Adipose tissue (tissue), 3 donors: ENCODE results near the gene DCP1B. TPM values are rescaled to one million over a fixed set of nuclear protein-coding genes. Genes with fewer than 3 reads are reported as not detected.

ENCODE experiments used
- H3K27ac ChIP-seq: one replicate; pipeline ENCODE4 v1.5.1; 2013; ENCODE audit warnings: low read depth, low read length
- WGBS, 3 donors: extraction: QIAGEN DNeasy Blood & Tissue Kit; methylation state at CpG; one replicate each; pipeline ENCODE4 v1.1.7; 2013; 5-methylcytosine and 5-hydroxymethylcytosine counted together
- polyA plus RNA-seq, 3 donors: library from polyadenylated mRNA; stranded (reverse); fragments of 200-250 nt; gene quantifications; one replicate each; pipeline ENCODE4 v1.2.3, GENCODE V29; 2013
- donor health status: healthy with polysubstance abuse.
- donor health status: Bipolar disorder and iron deficiency.
- donor health status: healthy.

DCP1B gene
- polyA plus RNA-seq, 3 donors = 4.9 to 8.0 (median 5.8) TPM

GRCh38 chr12:1928439-1929121, 75.7 kb downstream of the DCP1B start:
- 80 to 85% (median 82%) methylated on average over 22 of the region's 22 CpGs for WGBS, 3 donors
- no peak overlapping the region for H3K27ac ChIP-seq

DNA sequence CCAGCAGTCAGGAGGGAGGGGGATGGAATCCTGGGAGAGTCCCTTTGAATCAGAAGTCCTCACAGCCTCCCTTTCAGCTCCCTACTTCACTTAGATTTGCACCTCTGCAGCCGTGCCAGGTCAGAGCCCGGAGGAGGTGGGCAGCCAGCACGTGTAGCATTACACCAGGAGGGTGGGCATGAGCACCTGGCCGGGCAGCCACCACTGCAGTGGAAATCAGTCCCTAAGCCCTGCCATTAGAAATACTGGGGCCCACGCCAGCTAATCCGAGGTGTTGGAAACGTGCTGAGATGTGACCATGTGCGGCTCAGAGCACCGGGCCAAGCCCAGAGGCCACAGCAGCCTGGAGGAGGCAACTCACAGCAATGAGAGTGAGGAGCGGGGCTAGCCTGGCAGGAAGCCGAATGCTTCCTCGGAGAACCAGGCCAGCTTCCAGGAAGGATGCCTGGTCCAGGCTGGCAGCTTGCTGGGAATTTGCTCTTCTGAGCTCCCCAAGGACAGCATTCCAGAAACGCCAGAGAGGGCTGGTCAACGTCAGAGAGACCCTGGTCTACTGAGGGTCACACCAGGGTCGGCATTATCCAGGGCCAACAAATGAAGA, 76.4 kb downstream of the DCP1B start:
- H3K27ac ChIP-seq = no peak overlapping the region

GRCh38 chr12:1927051-1927680, 77.1 kb downstream of the DCP1B start:
- WGBS, 3 donors = 86 to 96% (median 95%) methylated on average over 11 of the region's 11 CpGs
- no peak overlapping the region for H3K27ac ChIP-seq

More for the DNA sequence above, 76.4 kb downstream of the DCP1B start:
- WGBS, 3 donors = 59 to 70% (median 66%) methylated on average over 15 of the region's 15 CpGs

DNA sequence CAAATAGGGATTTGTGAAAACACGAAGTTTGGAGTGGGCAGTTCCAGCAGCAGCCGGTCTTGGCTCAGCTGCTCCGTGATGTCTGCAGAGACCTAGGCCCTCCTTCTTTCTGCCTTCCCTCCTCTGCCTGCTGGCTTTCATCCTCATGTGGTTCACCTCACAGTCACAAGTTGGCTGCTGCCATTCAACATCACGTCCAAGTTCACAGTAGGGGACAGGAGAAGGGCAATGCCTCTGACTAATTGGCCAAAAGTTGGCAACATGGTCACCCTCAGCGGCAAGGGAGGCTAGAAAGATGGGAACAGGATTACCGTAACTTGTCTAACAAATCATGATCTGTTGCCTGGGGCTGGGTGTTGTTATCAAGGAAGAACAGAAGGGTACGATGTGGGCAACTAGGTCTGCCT, 78.0 kb downstream of the DCP1B start:
- 71 to 85% (median 84%) methylated on average over 7 of the region's 7 CpGs for WGBS, 3 donors
- no peak overlapping the region for H3K27ac ChIP-seq

DNA sequence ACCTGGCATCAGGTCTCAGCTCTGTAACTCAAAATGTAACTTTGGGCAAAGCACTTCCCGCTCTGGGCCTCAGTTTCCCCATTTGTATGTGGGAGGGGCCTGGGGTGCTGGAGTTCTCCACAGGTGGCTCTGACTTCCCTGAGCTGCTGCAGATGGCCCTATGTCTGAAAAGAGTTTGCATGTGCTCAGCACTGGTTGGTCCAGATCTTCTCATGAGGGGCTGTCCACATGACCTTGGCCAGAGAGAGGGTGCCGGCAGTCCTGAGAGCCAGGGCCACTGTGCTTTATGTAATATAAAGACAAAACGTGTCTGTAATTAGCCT, 78.6 kb downstream of the DCP1B start:
- no peak overlapping the region for H3K27ac ChIP-seq
- 54 to 77% (median 71%) methylated on average over 3 of the region's 3 CpGs for WGBS, 3 donors

- WGBS, 3 donors = 64 to 71% (median 69%) methylated on average over 7 of the region's 7 CpGs
These were observed 79.1 kb downstream of the DCP1B start for GRCh38 chr12:1924996-1925683.

DNA sequence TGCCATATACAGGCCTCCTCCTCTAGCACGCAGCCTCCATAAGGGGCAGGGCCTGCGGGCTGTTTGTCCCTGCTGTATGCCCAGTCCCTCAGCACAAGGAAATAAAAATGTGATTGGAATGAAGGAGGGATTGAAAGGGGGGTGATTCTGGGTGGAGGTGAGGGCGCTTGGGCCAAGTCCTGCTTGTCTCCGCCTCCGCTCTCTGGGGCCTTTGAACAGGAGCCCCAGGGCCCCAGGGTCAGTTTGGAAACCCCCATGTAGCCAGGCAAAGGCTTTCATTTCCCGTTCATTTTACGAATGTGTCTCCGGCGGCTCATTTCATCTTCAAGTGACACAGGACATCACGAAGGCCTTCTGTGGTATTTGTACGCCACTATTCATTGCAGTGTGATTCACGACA, 81.3 kb downstream of the DCP1B start:
- H3K27ac ChIP-seq = no peak overlapping the region
- WGBS, 3 donors = 91 to 96% (median 93%) methylated on average over 12 of the region's 12 CpGs

More at GRCh38 chr12:1924996-1925683, 79.1 kb downstream of the DCP1B start:
- H3K27ac ChIP-seq = no peak overlapping the region

DNA sequence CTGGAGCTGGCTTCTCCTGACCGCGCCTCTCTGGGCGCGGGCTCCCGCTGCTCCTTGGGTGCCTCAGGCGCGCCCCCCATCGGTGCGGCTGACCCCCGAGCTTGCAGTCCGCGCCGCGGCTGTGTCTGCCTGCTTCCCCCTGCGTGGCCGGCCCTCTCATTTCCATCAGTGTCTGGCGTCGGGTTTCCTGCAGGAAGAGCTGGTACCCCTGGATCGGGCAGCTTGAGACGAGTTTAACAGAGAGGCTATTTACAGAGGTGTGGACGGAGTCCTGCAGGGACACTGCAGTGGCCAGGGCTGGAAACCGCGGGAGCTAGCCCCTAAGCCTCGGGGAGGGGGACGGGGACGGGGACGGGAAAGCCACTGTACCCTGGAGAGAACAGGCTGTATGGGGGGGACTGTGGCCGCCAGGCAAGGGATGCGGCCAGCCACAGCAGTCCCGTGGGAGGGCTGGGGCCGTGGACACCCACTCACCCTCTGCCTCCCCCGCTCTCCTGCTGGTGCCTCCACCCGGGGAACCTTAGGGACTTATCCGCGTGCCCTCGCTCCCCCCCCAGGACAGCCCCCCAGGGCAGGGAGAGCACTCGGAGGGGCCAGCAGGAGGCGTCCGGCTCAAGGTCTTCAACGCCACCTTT, 82.1 kb downstream of the DCP1B start:
- WGBS, 3 donors = 65 to 84% (median 81%) methylated on average over 38 to 40 of the region's 40 CpGs

GRCh38 chr12:1920971-1921370, 83.3 kb downstream of the DCP1B start:
- H3K27ac ChIP-seq = no peak overlapping the region
- WGBS, 3 donors = 42 to 87% (median 54%) methylated on average over 16 to 17 of the region's 17 CpGs

More for the DNA sequence above, 82.1 kb downstream of the DCP1B start:
- H3K27ac ChIP-seq = no peak overlapping the region

DNA sequence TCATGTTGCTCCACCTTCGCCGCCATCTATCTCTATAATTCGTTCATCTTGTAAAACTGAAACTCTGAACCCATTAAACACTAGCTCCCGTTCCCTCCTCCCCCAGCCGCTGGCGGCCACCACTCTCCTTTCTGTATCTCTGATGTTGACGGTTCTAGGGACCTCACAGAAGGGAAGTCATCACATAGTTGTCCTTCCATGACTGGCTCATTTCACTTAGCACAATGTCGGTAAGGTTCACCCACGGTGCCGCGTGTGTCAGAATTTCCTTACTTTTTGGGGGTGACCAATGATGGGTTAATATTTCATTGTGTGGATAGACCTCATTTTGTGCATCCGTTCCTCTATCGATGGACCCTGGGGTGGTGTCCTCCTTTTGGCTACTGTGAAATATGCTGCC, 83.8 kb downstream of the DCP1B start:
- WGBS, 3 donors = 92 to 94% (median 92%) methylated on average over 13 of the region's 13 CpGs
- H3K27ac ChIP-seq = no peak overlapping the region

- H3K27ac ChIP-seq = no peak overlapping the region
- WGBS, 3 donors = 89 to 95% (median 93%) methylated on average over 3 of the region's 3 CpGs
These were observed 84.5 kb downstream of the DCP1B start for GRCh38 chr12:1919763-1920162.

- H3K27ac ChIP-seq = no peak overlapping the region
- 85 to 94% (median 90%) methylated on average over 5 of the region's 5 CpGs for WGBS, 3 donors
These were observed 85.0 kb downstream of the DCP1B start for GRCh38 chr12:1919284-1919683.

GRCh38 chr12:1918884-1919236, 85.4 kb downstream of the DCP1B start:
- no peak overlapping the region for H3K27ac ChIP-seq
- 68 to 78% (median 77%) methylated on average over 6 of the region's 6 CpGs for whole genome bisulfite sequencing, 3 donors

DNA sequence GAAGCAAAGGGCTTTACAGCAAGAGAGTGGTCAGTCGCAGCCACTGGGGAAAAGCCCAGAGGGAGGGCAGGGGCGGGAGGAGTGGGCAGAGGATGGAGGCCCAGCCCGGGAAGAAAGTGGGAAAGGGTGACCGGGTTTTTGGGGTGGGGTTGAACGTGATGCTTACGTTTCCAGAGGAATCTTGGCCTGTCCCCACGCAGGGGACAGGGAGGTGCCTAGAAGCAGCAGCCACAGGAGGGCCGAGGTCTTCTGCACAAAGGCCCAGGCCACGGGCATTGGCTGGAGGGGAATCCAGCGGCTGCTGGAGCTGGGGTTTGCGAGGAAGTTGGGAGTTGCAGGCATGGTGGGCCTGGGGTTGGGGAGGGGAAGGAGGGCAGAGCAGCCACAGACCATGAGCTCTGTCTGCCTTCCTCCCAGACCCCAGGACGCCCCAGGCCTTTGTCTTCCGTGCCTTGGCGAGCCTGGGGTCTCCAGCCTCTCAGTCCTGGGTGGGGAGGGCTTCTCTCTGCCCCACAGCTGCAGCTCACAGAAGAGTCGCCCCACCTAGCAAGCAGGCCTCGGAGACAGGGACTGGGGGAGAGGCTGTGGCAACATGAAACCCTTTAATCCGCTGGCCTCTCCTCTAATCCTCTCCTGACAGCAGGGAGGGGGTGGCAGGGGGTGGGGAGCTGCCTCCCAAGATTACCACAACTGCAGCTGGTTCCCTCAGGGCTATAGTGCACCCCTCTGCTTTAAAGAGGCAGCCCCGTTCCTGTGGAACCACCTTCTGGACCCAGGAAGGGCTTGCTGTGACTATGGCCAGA, 86.0 kb downstream of the DCP1B start, which contains the start of gene CACNA2D4:
Gene CACNA2D4, minus strand, starts transcription at position 572 of the 803 bp plus-strand sequence. Its CDS starts 179 bp downstream, at position 393.
- WGBS, 3 donors = 48 to 81% (median 60%) methylated on average over 17 to 18 of the region's 18 CpGs
- H3K27ac ChIP-seq = no peak within 1 kb of the TSS

DNA sequence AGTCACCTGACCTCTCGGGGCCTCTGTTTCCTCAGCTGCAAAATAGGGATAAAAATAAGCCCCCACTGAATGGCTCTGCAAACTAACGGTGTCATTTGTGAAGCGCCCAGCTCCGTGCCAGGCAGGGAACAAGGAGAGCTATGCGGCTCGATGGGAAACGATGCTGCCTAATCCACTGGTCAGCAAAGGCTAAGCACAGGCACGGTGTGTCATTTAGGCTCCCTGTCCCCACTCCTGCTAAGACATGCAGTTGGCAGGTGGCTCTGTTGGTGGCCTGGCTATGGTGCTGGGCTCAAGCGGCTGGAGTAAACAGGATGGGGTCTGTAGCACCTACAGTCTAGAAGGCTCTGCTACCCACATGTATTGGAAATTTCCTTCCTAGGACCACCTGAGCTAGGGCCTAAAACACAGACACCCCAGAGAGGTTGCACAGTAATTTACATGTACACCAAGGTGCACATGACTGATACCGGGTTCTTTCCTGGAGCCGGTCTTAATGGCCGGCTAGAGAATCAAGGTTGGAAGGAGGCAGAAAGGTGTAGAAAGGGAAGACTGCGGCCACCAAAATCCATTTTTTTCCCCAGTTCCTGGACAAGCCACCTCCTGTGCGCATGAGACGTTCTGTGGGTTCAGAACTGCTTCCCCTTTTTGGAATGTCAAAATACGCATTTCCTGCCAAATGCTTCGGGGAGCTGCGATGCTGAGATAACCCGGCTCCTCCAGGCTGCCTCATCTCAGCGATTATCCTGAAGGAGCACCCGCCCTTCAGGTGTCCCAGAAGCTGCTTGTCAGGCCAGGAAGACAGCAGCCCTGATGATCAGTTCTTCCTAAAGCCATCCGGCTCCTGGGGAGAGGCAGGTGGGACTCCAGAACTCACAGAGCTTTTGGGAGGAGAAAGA, 86.8 kb downstream of the DCP1B start:
- WGBS, 3 donors = 52 to 78% (median 56%) methylated on average over 22 of the region's 22 CpGs
- H3K27ac ChIP-seq = no peak overlapping the region

DNA sequence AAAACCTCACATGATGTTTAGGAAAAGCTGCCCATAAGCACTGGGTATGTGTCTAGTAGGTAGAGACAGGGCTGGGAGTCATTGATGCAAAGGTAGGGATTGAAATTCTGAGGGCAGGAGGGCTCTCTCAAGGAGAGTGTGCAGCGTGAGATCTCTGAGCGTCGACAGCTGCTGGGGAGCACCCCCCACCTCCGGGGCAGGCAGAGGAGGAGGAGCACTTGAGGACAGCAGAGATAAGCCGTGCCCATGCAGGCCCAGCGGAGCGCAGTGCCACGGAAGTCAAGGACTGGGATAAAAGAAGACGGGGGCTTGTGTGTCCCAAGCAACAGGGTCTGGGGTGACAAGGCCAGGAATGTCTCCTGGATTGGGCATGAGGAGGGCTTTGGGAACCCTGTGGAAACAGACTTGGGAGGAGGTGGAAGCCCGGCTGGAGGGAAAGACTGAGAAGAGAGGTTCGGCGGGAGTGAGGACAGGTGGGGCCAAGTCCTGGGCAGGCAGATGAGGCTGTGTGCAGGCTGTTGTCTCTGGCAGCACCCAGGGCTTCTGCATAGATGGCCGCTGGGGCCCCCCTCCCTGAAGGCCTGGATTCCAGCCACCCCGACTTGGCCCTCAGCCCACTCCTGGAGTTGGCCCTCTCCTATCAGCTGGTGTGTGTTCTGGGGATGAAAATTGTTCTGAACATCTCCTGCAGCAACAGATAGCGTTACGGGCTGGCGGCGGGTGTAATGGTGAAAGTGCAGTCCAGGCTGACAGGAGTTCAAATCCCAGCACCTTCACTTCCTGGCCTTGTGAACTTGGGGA, 87.7 kb downstream of the DCP1B start:
- 42 to 69% (median 67%) methylated on average over 17 to 18 of the region's 18 CpGs for WGBS, 3 donors
- H3K27ac ChIP-seq = no peak overlapping the region
